ENCODE measurements around the gene SULT4A1. TPM values are rescaled to one million over a fixed set of nuclear protein-coding genes. Genes with fewer than 3 reads are reported as not detected.

SULT4A1 gene
- total and polyA plus RNA-seq, 10 of the 15 experiments (the other 5 are each of a cell fraction or from before 2014, with no cell fraction given), result not detected

DNA sequence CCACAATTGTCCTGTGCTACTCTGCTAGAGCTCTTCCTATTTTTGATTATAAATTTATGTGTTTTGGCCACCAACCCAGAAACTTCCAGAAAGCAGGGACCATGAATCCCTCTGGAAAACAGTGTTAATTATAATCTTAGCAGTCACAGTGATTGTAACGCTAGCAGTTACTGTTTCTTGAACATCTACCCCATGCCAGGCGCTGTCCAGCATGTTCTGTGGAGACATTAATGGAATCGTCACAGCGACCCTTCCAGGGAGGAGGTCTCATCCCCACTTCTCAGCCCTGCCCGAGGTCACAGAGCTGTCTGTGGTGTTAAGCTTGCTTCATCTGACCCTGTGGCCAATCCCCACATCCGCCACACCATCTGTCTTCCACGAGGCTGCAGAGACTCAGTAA is 43.4 kb upstream of the SULT4A1 start:
- CTCF ChIA-PET, result interaction anchor here (1.0 kb wide), 1 partner anchor 28 kb away, joined by 3 read pairs; no protein-coding TSS in a partner anchor
- SMC1A ChIA-PET (ENCODE audit: uncharacterized antibody, unreplicated experiment), result interaction anchor here (1.1 kb wide), 1 partner anchor 181 kb away, joined by 3 read pairs; no protein-coding TSS in a partner anchor
- H3K4me2 ChIP-seq (ENCODE audit: control insufficient read depth, insufficient read depth), result no peak overlapping the region
- H4K20me1 ChIP-seq (ENCODE audit: control insufficient read depth, insufficient read depth), result no peaks in the 10 kb centered on the region
- peaks cover 4 to 7% of the 10 kb centered on the region in 2 experiments for H3K27me3 ChIP-seq (replicated peaks in 1 of 2; ENCODE audit: control insufficient read depth in 2 of 2, insufficient read depth in 2 of 2, low read length in 1 of 2)
- no peak overlapping the region for H2AFZ ChIP-seq (ENCODE audit: control insufficient read depth, low read depth, low read length)
- under 1% methylated on average over 7 of the region's 7 CpGs for WGBS (ENCODE audit: insufficient coverage, insufficient replicate concordance, low lambda C conversion rate, missing lambda C conversion rate)
- no peaks in the 10 kb centered on the region for H3K36me3 ChIP-seq (ENCODE audit: control insufficient read depth in 2 of 2, insufficient read depth in 2 of 2, low read length in 1 of 2)
- H3K27ac ChIP-seq (ENCODE audit: control insufficient read depth, insufficient read depth), result no peak overlapping the region
- TF ChIP-seq E2F8 (IDR thresholded peaks at IDR 0.05; ENCODE audit: low read depth, partially characterized antibody), result no peak
- TF ChIP-seq POLR2A (IDR thresholded peaks at IDR 0.05; ENCODE audit: low read depth, low read length), result no peak
- no peak for TF ChIP-seq SREBF1 (IDR thresholded peaks at IDR 0.05; ENCODE audit: low read length)
- TF ChIP-seq FOXM1 (IDR thresholded peaks at IDR 0.05; ENCODE audit: low read depth, low read length), result no peak
- no peak for TF ChIP-seq TCF12 (IDR thresholded peaks at IDR 0.05; ENCODE audit: low read depth, low read length)
- no peak for TF ChIP-seq CEBPB (IDR thresholded peaks at IDR 0.05; ENCODE audit: borderline replicate concordance in 1 of 2, low read depth in 2 of 2, low read length in 2 of 2)
- no peak for TF ChIP-seq MTA3 (IDR thresholded peaks at IDR 0.05; ENCODE audit: borderline replicate concordance, low read length)
- TF ChIP-seq YBX1 (IDR thresholded peaks at IDR 0.05), result no peak
- TF ChIP-seq HDGF (IDR thresholded peaks at IDR 0.05), result no peak
- TF ChIP-seq NFIC (IDR thresholded peaks at IDR 0.05; ENCODE audit: low read depth, low read length), result no peak
- TF ChIP-seq STAT3 (IDR thresholded peaks at IDR 0.05; ENCODE audit: low read depth, low read length), result no peak
- POLR2A ChIA-PET, result no interaction called here
- no TSS peak for BruUV-seq (replicated peaks)
- intact Hi-C loops (cut with micrococcal nuclease; ENCODE audit: unreplicated experiment) (no loop called here), in situ Hi-C loops (cut with MboI) (no loop called here)
- no peaks in the 10 kb centered on the region for H3K4me1 ChIP-seq (ENCODE audit: control insufficient read depth, insufficient read depth, low read length)
- ATAC-seq, result no peak
- RAD21 ChIA-PET (ENCODE audit: unreplicated experiment), result no interaction called here
- no peaks in the 10 kb centered on the region for H3K9me3 ChIP-seq (replicated peaks; ENCODE audit: control insufficient read depth, insufficient read depth, low read length)
- no peak for FAIRE-seq
- H3K4me3 ChIP-seq, result no peak overlapping the region
- no peaks in the 10 kb centered on the region for H3K79me2 ChIP-seq (ENCODE audit: control insufficient read depth, insufficient read depth, low read length)
- DNase-seq (ENCODE audit: low read depth, low spot score), result no peak
- H3K9ac ChIP-seq (ENCODE audit: control insufficient read depth, insufficient read depth, low read length), result no peak overlapping the region

Data from GM12878 (cell line).